CD4-positive, alpha-beta memory T cell (primary cell): Measurements from ENCODE around the gene ERN1. TPM values are rescaled to one million over a fixed set of nuclear protein-coding genes. Genes with fewer than 3 reads are reported as not detected.
A peak's percentile ranks its signal among the peaks of the same experiment; 100 is the strongest.

Experiments used
- CTCF ChIA-PET: fragments of 350-600 bp; sonication (Branson Sonifier 250); formaldehyde crosslinking; loops from one replicate; lab custom pipeline; 2021; ENCODE audit warnings: inconsistent platforms; ENCODE audit not compliant: partially characterized antibody; lab: Charles Lee
- POLR2A ChIA-PET: fragments of 350-600 bp; sonication (Branson Sonifier 250); formaldehyde crosslinking; loops from one replicate; lab custom pipeline; 2021; ENCODE audit not compliant: partially characterized antibody; lab: Charles Lee
- DNase-seq, 5 donors: peaks; one replicate each; pipeline versions ENCODE4 v3.0.0 to v3.0.0-alpha.2; 2020 to 2022; ENCODE audit warnings: mixed read lengths in 1 of 5
- H3K27ac ChIP-seq: one replicate; pipeline ENCODE4 v1.7.0; 2013; ENCODE audit warnings: low read depth, low read length
- H3K27me3 ChIP-seq: 2 replicates; pipeline ENCODE4 v1.7.0; 2013; ENCODE audit warnings: mild to moderate bottlenecking, low read length, moderate library complexity; ENCODE audit not compliant: insufficient read depth
- H3K36me3 ChIP-seq: 2 replicates; pipeline ENCODE4 v1.7.0; 2013; ENCODE audit warnings: mild to moderate bottlenecking, low read length, moderate library complexity; ENCODE audit not compliant: insufficient read depth
- H3K4me1 ChIP-seq: 2 replicates; pipeline ENCODE4 v1.7.0; 2013; ENCODE audit warnings: mild to moderate bottlenecking, low read length, moderate library complexity; ENCODE audit not compliant: insufficient read depth
- H3K4me3 ChIP-seq, 2 donors: one replicate each; pipeline ENCODE4 v1.7.0; 2013; ENCODE audit warnings: low read length in 2 of 2, mild to moderate bottlenecking in 1 of 2
- H3K9me3 ChIP-seq, 2 donors: one replicate each; pipeline ENCODE4 v1.7.0; 2013; ENCODE audit warnings: low read length in 2 of 2, control low read depth in 1 of 2; ENCODE audit not compliant: control insufficient read depth in 1 of 2
- H3K27ac Mint-ChIP-seq, 7 donors: one replicate each; pipeline ENCODE4 v1.8.0; 2020 to 2021; ENCODE audit warnings: mixed read lengths in 7 of 7, mild to moderate bottlenecking in 6 of 7, inconsistent platforms in 3 of 7, moderate library complexity in 3 of 7
- H3K27me3 Mint-ChIP-seq, 2 donors: one replicate each; pipeline ENCODE4 v1.8.0; 2020 to 2021; ENCODE audit warnings: mixed read lengths in 2 of 2
- H3K36me3 Mint-ChIP-seq, 2 donors: one replicate each; pipeline ENCODE4 v1.8.0; 2020 to 2021; ENCODE audit warnings: mixed read lengths in 2 of 2, inconsistent platforms in 1 of 2, mild to moderate bottlenecking in 1 of 2
- H3K4me1 Mint-ChIP-seq, 4 donors: one replicate each; pipeline ENCODE4 v1.8.0; 2020 to 2021; ENCODE audit warnings: mixed read lengths in 4 of 4, mild to moderate bottlenecking in 1 of 4
- H3K4me3 Mint-ChIP-seq, 8 donors: one replicate each; pipeline ENCODE4 v1.8.0; 2020 to 2021; ENCODE audit warnings: mixed read lengths in 8 of 8, mild to moderate bottlenecking in 7 of 8, moderate library complexity in 6 of 8, inconsistent platforms in 3 of 8
- H3K9me3 Mint-ChIP-seq, 8 donors: one replicate each; pipeline ENCODE4 v1.8.0; 2020 to 2021; ENCODE audit warnings: mixed read lengths in 8 of 8, mild to moderate bottlenecking in 5 of 8, inconsistent platforms in 3 of 8, moderate library complexity in 1 of 8
- intact Hi-C: fragments of 100-400 bp; cut with micrococcal nuclease; formaldehyde crosslinking; loops from one replicate; pipeline ENCODE4 v1.15.1; 2023
- polyA plus RNA-seq, 2 donors: library from polyadenylated mRNA; unstranded; fragments of 300-500 nt; fragmentation: Illumina TruSeq; gene quantifications; one replicate each; pipeline ENCODE4 v1.2.3, GENCODE V29; 2021
- total RNA-seq, 2 experiments: library from RNA; stranded (reverse); gene quantifications; one replicate each; pipeline ENCODE4 v1.2.3, GENCODE V29; 2021

The ERN1 gene
- total and polyA plus RNA-seq, 4 experiments from 2014 or later = 47.9 to 172 (median 144) TPM

GRCh38 chr17:64115043-64115698, 14.8 kb downstream of the ERN1 start:
- Histone ChIP-seq H3K4me1 (peaks cover 66% of the 10 kb centered on the region), H3K4me3 (no peak overlapping the region), H3K36me3 (no peaks in the 10 kb centered on the region), H3K27me3 (no peaks in the 10 kb centered on the region), H3K27ac (no peak overlapping the region), H3K9me3 (no peaks in the 10 kb centered on the region)
- DNase-seq = no peak
- Mint-ChIP-seq H3K36me3 (peaks cover 33 to 37% of the 10 kb centered on the region in 2 donors), H3K27me3 (no peaks in the 10 kb centered on the region), H3K4me1 (peaks cover 45 to 88% (median 66%) of the 10 kb centered on the region in 4 donors), H3K4me3 (peak overlapping the region in 7 of 8 donors; percentile 4 to 84 (median 72)), H3K27ac (peak overlapping the region; percentile 34 to 91 (median 61)), H3K9me3 (no peaks in the 10 kb centered on the region)
- intact Hi-C loops = no loop called here
- CTCF ChIA-PET = interaction anchor here (0.6 to 3.9 kb wide), 7 partner anchors 10 to 89 kb away, joined by 3 to 30 read pairs (median 4); partner anchors contain the start of gene ERN1
- POLR2A ChIA-PET = interaction anchor here (1.7 to 3.3 kb wide), 4 partner anchors 9 to 33 kb away, joined by 8 to 18 read pairs (median 10); partner anchors contain the start of gene ERN1

DNA sequence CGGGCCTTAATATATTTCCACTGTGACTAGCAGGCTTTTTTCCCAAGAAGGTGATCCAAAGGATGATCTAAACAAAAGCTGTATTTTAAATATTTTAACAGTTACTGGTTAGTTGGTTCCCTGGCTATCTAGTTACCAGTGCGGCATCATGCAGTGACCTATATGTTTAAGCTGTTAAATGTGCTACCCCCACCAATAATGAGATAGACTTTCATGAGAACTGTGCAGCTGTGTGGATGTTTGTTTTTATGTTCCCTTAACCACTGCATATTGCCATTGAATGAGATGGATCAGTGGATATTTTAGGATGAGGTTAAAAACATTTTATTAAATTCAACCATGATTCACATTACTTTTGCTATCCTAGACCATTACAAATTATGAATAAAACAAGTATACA, 16.9 kb downstream of the ERN1 start:
- intact Hi-C loops = no loop called here
- no peaks in the 10 kb centered on the region for H3K9me3 Mint-ChIP-seq
- H3K4me3 Mint-ChIP-seq = no peak overlapping the region
- no peaks in the 10 kb centered on the region for H3K36me3 ChIP-seq
- H3K4me1 Mint-ChIP-seq = peaks cover 51 to 88% (median 72%) of the 10 kb centered on the region in 4 donors
- CTCF ChIA-PET = interaction anchor here (1.0 to 3.9 kb wide), 2 partner anchors 8 to 19 kb away, joined by 3 to 30 read pairs; partner anchors contain the start of gene ERN1
- no peak overlapping the region for H3K27ac ChIP-seq
- peaks cover 33 to 41% of the 10 kb centered on the region in 2 donors for H3K36me3 Mint-ChIP-seq
- POLR2A ChIA-PET = interaction anchor here (1.0 to 1.6 kb wide), 3 partner anchors 9 to 93 kb away, joined by 3 to 6 read pairs (median 4); partner anchors contain the start of gene ICAM2
- H3K27me3 ChIP-seq = no peaks in the 10 kb centered on the region
- DNase-seq = no peak
- H3K4me1 ChIP-seq = peaks cover 62% of the 10 kb centered on the region
- H3K4me3 ChIP-seq = no peak overlapping the region
- H3K9me3 ChIP-seq = no peaks in the 10 kb centered on the region
- peak overlapping the region in 4 of 7 donors; percentile 57 to 85 (median 66) for H3K27ac Mint-ChIP-seq
- H3K27me3 Mint-ChIP-seq = no peaks in the 10 kb centered on the region

GRCh38 chr17:64111831-64112230, 18.1 kb downstream of the ERN1 start:
- Mint-ChIP-seq H3K4me3 (no peak overlapping the region), H3K27me3 (no peaks in the 10 kb centered on the region), H3K27ac (peak overlapping the region in 2 of 7 donors; percentile 46 to 57), H3K36me3 (peaks cover 25 to 41% of the 10 kb centered on the region in 2 donors), H3K9me3 (no peaks in the 10 kb centered on the region), H3K4me1 (peaks cover 58 to 90% (median 75%) of the 10 kb centered on the region in 4 donors)
- no peak overlapping the region for H3K4me3 ChIP-seq
- H3K27me3 ChIP-seq = no peaks in the 10 kb centered on the region
- no peaks in the 10 kb centered on the region for H3K36me3 ChIP-seq
- intact Hi-C loops = no loop called here
- ChIA-PET POLR2A (interaction anchor here (0.7 kb wide), 1 partner anchor 11 kb away, joined by 3 read pairs; no protein-coding TSS in a partner anchor), CTCF (no interaction called here)
- DNase-seq = no peak
- peaks cover 65% of the 10 kb centered on the region for H3K4me1 ChIP-seq
- no peak overlapping the region for H3K27ac ChIP-seq
- H3K9me3 ChIP-seq = no peaks in the 10 kb centered on the region

DNA sequence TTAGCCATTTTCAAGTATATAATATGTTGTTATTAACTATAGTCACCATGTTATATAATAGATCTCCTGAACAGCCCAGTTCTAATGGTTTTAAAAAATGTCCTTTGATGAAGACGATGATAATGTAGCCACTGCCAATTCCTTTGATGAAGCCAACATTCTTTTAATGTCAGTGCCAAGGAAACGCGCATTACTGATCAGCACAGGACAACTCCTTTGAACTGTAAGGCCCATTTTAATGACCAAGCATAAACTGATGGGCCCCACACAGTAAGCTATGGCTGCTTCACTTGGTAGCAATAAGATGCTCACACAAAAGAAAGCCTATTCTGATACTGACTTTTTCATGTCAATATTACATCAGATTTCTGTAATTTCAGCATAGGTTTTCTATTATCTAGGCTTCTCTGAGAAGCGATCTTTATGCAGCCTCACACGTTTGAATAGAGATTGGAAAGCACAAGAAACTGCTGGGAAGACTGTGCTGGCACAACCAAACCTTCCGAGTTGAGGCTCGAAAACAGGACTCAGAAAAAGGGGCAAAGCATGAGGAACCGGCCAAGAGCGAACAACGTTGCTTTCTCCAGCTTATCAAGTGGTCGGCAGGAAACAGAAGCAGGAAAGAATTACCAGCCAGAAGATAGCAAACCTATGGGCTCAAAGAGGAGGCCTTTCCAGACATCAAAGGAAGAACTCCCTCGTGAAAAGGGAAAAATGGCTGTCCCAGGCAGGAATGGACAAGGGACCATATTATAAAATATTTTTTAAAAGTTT, 19.4 kb downstream of the ERN1 start:
- peaks cover 59 to 93% (median 77%) of the 10 kb centered on the region in 4 donors for H3K4me1 Mint-ChIP-seq
- H3K36me3 Mint-ChIP-seq = peaks cover 19 to 37% of the 10 kb centered on the region in 2 donors
- no peaks in the 10 kb centered on the region for H3K27me3 Mint-ChIP-seq
- peak overlapping the region in 4 of 8 donors; percentile 7 to 26 (median 18) for H3K4me3 Mint-ChIP-seq
- DNase-seq = no peak
- POLR2A ChIA-PET = interaction anchor here (1.0 to 1.3 kb wide), 2 partner anchors 13 to 23 kb away, joined by 3 read pairs; no protein-coding TSS in a partner anchor
- H3K36me3 ChIP-seq = no peaks in the 10 kb centered on the region
- peaks cover 65% of the 10 kb centered on the region for H3K4me1 ChIP-seq
- H3K4me3 ChIP-seq = no peak overlapping the region
- no peaks in the 10 kb centered on the region for H3K9me3 ChIP-seq
- H3K27me3 ChIP-seq = no peaks in the 10 kb centered on the region
- H3K9me3 Mint-ChIP-seq = peaks cover 0 to 4% (median 0%) of the 10 kb centered on the region in 8 donors
- intact Hi-C loops = no loop called here
- peak overlapping the region in 6 of 7 donors; percentile 18 to 87 (median 77) for H3K27ac Mint-ChIP-seq
- no peak overlapping the region for H3K27ac ChIP-seq
- CTCF ChIA-PET = interaction anchor here (0.6 to 1.3 kb wide), 3 partner anchors 11 to 47 kb away, joined by 3 to 4 read pairs (median 3); no protein-coding TSS in a partner anchor

DNA sequence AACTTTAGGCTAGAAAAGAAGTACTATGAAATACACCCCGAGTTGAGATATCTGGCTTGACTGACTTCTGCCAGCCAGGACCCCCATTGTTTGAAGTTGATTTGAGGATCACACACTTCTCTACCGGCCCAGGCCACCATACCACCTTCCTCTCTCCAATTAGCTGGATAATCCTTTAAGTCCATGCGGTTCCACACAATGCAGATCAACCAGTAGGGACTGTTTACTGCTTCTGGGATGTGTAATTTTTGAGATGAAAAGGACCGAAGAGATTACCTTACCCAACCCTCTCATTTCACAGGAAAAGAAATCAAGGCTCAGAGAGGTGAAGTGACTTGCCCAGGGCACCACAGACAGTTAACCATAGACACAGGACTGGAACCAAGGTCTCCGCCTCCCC, 20.5 kb downstream of the ERN1 start:
- H3K36me3 Mint-ChIP-seq = peaks cover 19 to 35% of the 10 kb centered on the region in 2 donors
- ChIA-PET POLR2A (interaction anchor here (0.9 to 1.6 kb wide), 4 partner anchors 12 to 80 kb away, joined by 3 to 4 read pairs (median 3); no protein-coding TSS in a partner anchor), CTCF (interaction anchor here (1.1 kb wide), 1 partner anchor 12 kb away, joined by 3 read pairs; no protein-coding TSS in a partner anchor)
- H3K9me3 Mint-ChIP-seq = peaks cover 0 to 4% (median 0%) of the 10 kb centered on the region in 8 donors
- no peaks in the 10 kb centered on the region for H3K9me3 ChIP-seq
- no peak overlapping the region for H3K4me3 ChIP-seq
- intact Hi-C loops = no loop called here
- H3K4me1 ChIP-seq = peaks cover 65% of the 10 kb centered on the region
- H3K27me3 ChIP-seq = no peaks in the 10 kb centered on the region
- no peak overlapping the region for H3K27ac ChIP-seq
- no peaks in the 10 kb centered on the region for H3K27me3 Mint-ChIP-seq
- no peaks in the 10 kb centered on the region for H3K36me3 ChIP-seq
- H3K27ac Mint-ChIP-seq = peak overlapping the region; percentile 63 to 86 (median 74)
- DNase-seq = no peak
- peak overlapping the region in 4 of 8 donors; percentile 29 to 55 (median 41) for H3K4me3 Mint-ChIP-seq
- peaks cover 51 to 93% (median 73%) of the 10 kb centered on the region in 4 donors for H3K4me1 Mint-ChIP-seq

DNA sequence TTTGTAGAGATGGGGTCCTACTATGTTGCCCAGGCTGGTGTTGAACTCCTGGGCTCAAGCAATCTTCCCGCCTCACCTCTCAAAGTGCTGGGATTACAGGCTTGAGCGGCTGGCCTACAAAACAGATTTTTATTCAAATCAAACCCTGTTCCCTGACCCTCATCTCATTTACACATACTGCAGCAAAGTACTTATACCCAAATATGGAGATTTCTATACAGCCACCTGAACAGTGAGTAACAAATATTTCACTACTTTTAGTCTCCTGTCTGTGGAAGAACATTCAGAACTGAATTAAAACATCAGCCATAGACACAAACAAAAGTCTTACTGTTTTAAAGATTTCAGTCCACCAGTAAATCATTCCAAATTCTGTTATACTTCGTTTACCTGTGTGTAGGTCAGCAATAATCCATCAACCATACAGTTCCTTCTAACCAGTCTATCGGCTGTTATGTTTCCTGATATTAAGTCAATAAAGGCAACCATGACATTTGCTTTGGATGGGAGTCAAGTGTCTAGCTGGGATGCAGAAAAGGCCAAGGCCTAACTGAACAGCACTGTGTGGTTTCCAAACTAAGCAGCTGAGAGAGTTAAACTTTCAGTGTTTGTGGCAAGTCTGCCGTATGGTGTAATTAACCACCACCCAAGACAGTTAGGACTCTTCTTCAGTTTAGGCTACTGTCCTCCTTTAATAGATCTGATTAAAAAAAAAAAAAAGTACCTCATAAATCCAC, 22.3 kb downstream of the ERN1 start:
- intact Hi-C loops = loop anchor here (2.0 kb wide), 2 partner anchors 17 to 21 kb away; no protein-coding TSS in a partner anchor
- Histone ChIP-seq H3K36me3 (peaks cover 3% of the 10 kb centered on the region), H3K4me3 (no peak overlapping the region), H3K27me3 (no peaks in the 10 kb centered on the region), H3K4me1 (peaks cover 72% of the 10 kb centered on the region), H3K9me3 (peaks cover 0 to 2% of the 10 kb centered on the region in 2 donors), H3K27ac (no peak overlapping the region)
- DNase-seq = no peak
- CTCF ChIA-PET = no interaction called here
- Mint-ChIP-seq H3K4me1 (peaks cover 55 to 98% (median 77%) of the 10 kb centered on the region in 4 donors), H3K27me3 (no peaks in the 10 kb centered on the region), H3K4me3 (peak overlapping the region in 7 of 8 donors; percentile 3 to 84 (median 39)), H3K27ac (peak overlapping the region; percentile 24 to 97 (median 72)), H3K9me3 (peaks cover 0 to 4% (median 0%) of the 10 kb centered on the region in 8 donors), H3K36me3 (peaks cover 15 to 27% of the 10 kb centered on the region in 2 donors)
- POLR2A ChIA-PET = interaction anchor here (0.8 to 1.7 kb wide), 6 partner anchors 15 to 87 kb away, joined by 3 to 18 read pairs (median 5); partner anchors contain the start of genes ERN1 and ICAM2
